Nephron (organoid): ENCODE results near the gene IGSF22.

Experiments
- H3K27ac Mint-ChIP-seq, 3 experiments: 2 replicates each; pipeline ENCODE4 v1.8.0; 2020; ENCODE audit warnings: mixed read lengths in 3 of 3, mild to moderate bottlenecking in 2 of 3, moderate library complexity in 1 of 3
- H3K27me3 Mint-ChIP-seq: 2 replicates; pipeline ENCODE4 v1.8.0; 2021; ENCODE audit warnings: low read depth, mild to moderate bottlenecking, moderate library complexity, mixed read lengths
- H3K36me3 Mint-ChIP-seq: 2 replicates; pipeline ENCODE4 v1.8.0; 2020; ENCODE audit warnings: low read depth, mixed read lengths
- H3K4me1 Mint-ChIP-seq: 2 replicates; pipeline ENCODE4 v1.8.0; 2020; ENCODE audit warnings: mixed read lengths
- H3K4me3 Mint-ChIP-seq, 3 experiments: 2 replicates each; pipeline ENCODE4 v1.8.0; 2020; ENCODE audit warnings: mild to moderate bottlenecking in 3 of 3, mixed read lengths in 3 of 3, moderate library complexity in 2 of 3
- H3K9me3 Mint-ChIP-seq: 2 replicates; pipeline ENCODE4 v1.8.0; 2020; ENCODE audit warnings: mixed read lengths
- TF ChIP-seq, protein P1 (sequence below), 3 experiments: fragments of 200-600 bp; sonication (generic); IDR thresholded peaks; one replicate each; pipeline ENCODE4 v1.5.0; 2021; ENCODE audit warnings: antibody characterized with exemption in 3 of 3; ENCODE audit not compliant: unreplicated experiment in 3 of 3

The IGSF22 gene

GRCh38 chr11:18752502-18752901, 26.5 kb upstream of the IGSF22 start:
- TF ChIP-seq, protein P1, sequence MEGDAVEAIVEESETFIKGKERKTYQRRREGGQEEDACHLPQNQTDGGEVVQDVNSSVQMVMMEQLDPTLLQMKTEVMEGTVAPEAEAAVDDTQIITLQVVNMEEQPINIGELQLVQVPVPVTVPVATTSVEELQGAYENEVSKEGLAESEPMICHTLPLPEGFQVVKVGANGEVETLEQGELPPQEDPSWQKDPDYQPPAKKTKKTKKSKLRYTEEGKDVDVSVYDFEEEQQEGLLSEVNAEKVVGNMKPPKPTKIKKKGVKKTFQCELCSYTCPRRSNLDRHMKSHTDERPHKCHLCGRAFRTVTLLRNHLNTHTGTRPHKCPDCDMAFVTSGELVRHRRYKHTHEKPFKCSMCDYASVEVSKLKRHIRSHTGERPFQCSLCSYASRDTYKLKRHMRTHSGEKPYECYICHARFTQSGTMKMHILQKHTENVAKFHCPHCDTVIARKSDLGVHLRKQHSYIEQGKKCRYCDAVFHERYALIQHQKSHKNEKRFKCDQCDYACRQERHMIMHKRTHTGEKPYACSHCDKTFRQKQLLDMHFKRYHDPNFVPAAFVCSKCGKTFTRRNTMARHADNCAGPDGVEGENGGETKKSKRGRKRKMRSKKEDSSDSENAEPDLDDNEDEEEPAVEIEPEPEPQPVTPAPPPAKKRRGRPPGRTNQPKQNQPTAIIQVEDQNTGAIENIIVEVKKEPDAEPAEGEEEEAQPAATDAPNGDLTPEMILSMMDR (IDR thresholded peaks at IDR 0.05; ENCODE audit: unreplicated experiment in 3 of 3) = no peak
- H3K4me1 Mint-ChIP-seq = peaks cover 4% of the 10 kb centered on the region
- no peaks in the 10 kb centered on the region for H3K9me3 Mint-ChIP-seq
- no peak overlapping the region for H3K27ac Mint-ChIP-seq
- peaks cover 13% of the 10 kb centered on the region for H3K27me3 Mint-ChIP-seq
- H3K36me3 Mint-ChIP-seq = no peaks in the 10 kb centered on the region
- H3K4me3 Mint-ChIP-seq = no peak overlapping the region

GRCh38 chr11:18750944-18751343, 25.0 kb upstream of the IGSF22 start:
- no peaks in the 10 kb centered on the region for H3K36me3 Mint-ChIP-seq
- TF ChIP-seq, protein P1 (IDR thresholded peaks at IDR 0.05; ENCODE audit: unreplicated experiment in 3 of 3) = no peak
- no peaks in the 10 kb centered on the region for H3K4me1 Mint-ChIP-seq

GRCh38 chr11:18749681-18750319, 23.8 kb upstream of the IGSF22 start:
- peaks cover 14% of the 10 kb centered on the region for H3K27me3 Mint-ChIP-seq
- H3K27ac Mint-ChIP-seq = no peak overlapping the region
- H3K4me1 Mint-ChIP-seq = no peaks in the 10 kb centered on the region
- no peak overlapping the region for H3K4me3 Mint-ChIP-seq
- no peaks in the 10 kb centered on the region for H3K36me3 Mint-ChIP-seq
- TF ChIP-seq, protein P1 (IDR thresholded peaks at IDR 0.05; ENCODE audit: unreplicated experiment in 3 of 3) = no peak
- no peaks in the 10 kb centered on the region for H3K9me3 Mint-ChIP-seq

More at GRCh38 chr11:18750944-18751343, 25.0 kb upstream of the IGSF22 start:
- Mint-ChIP-seq H3K27ac (no peak overlapping the region), H3K27me3 (peaks cover 14% of the 10 kb centered on the region), H3K9me3 (no peaks in the 10 kb centered on the region), H3K4me3 (no peak overlapping the region)

GRCh38 chr11:18748766-18749365, 22.9 kb upstream of the IGSF22 start:
- Mint-ChIP-seq H3K27me3 (peaks cover 14% of the 10 kb centered on the region), H3K36me3 (no peaks in the 10 kb centered on the region), H3K4me1 (no peaks in the 10 kb centered on the region), H3K4me3 (no peak overlapping the region), H3K9me3 (no peaks in the 10 kb centered on the region), H3K27ac (no peak overlapping the region)
- TF ChIP-seq, protein P1 (IDR thresholded peaks at IDR 0.05; ENCODE audit: unreplicated experiment in 3 of 3) = no peak

DNA sequence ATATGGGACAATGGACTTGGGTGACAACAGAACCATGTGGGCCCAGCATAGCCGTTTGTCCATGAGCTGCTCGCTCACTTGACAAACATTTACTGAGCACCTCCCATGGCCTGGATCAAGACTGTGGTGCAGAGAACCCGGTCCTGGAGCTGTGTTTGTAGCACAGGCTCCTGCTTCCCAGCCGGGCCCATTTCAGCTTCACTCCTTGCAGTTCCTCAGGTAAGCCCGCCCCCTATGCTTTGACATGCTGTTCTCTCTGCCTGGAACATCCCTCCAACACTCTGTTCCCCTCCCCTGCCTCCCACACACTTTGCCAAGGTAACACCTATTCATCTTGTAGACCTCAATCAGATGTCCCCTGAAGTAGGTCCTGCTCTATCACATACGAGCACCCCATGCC, 19.3 kb upstream of the IGSF22 start:
- Mint-ChIP-seq H3K9me3 (no peaks in the 10 kb centered on the region), H3K27me3 (peaks cover 8% of the 10 kb centered on the region), H3K4me3 (no peak overlapping the region), H3K4me1 (no peaks in the 10 kb centered on the region), H3K36me3 (no peaks in the 10 kb centered on the region), H3K27ac (no peak overlapping the region)
- TF ChIP-seq, protein P1 (IDR thresholded peaks at IDR 0.05; ENCODE audit: unreplicated experiment in 3 of 3) = no peak
